Measurements from ENCODE around the gene ANTXR2.

GRCh38 chr4:80022282-80022681, 50.7 kb downstream of the ANTXR2 start:
- TF ChIP-seq RXRA (IDR thresholded peaks at IDR 0.05; ENCODE audit: borderline replicate concordance, low read depth) (no peak), RFX5 (IDR thresholded peaks at IDR 0.05; ENCODE audit: low read length) (no peak), CTCF (IDR thresholded peaks at IDR 0.05) (no peak), TEAD4 (IDR thresholded peaks at IDR 0.05; ENCODE audit: borderline replicate concordance, insufficient read depth) (no peak), MAX (IDR thresholded peaks at IDR 0.05; ENCODE audit: low read depth) (no peak), JUND (IDR thresholded peaks at IDR 0.05) (no peak), GABPA (IDR thresholded peaks at IDR 0.05; ENCODE audit: low read depth) (no peak), YY1 (IDR thresholded peaks at IDR 0.05; ENCODE audit: low read depth) (no peak), EP300 (IDR thresholded peaks at IDR 0.05; ENCODE audit: borderline replicate concordance in 1 of 2, low read depth in 1 of 2, low read length in 1 of 2) (no peak)
